ENCODE data around the gene BCKDK.

Gene BCKDK

GRCh38 chr16:31108035-31108793, at the start of gene BCKDK (continued):
- TF ChIP-seq, protein P1, sequence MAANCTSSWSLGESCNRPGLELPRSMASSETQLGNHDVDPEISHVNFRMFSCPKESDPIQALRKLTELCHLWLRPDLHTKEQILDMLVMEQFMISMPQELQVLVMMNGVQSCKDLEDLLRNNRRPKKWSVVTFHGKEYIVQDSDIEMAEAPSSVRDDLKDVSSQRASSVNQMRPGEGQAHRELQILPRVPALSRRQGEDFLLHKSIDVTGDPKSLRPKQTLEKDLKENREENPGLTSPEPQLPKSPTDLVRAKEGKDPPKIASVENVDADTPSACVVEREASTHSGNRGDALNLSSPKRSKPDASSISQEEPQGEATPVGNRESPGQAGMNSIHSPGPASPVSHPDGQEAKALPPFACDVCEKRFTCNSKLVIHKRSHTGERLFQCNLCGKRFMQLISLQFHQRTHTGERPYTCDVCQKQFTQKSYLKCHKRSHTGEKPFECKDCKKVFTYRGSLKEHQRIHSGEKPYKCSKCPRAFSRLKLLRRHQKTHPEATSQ (tag by site-specific recombination; IDR thresholded peaks at IDR 0.05) = 0 out of 2 replicates have a peak, but pooled peaks have one; percentile 30
- TF ChIP-seq ZNF629 (tag by site-specific recombination; IDR thresholded peaks at IDR 0.05) (peak; percentile 90), WT1 (tag by site-specific recombination; IDR thresholded peaks at IDR 0.05) (no peak), GLIS2 (tag by site-specific recombination; IDR thresholded peaks at IDR 0.05) (peak; percentile 94), HOXA7 (CRISPR knock-in tag; IDR thresholded peaks at IDR 0.05; ENCODE audit: borderline replicate concordance) (no peak), GLI2 (tag by site-specific recombination; IDR thresholded peaks at IDR 0.05; ENCODE audit: borderline replicate concordance, low read depth) (no peak), PBX3 (CRISPR knock-in tag; IDR thresholded peaks at IDR 0.05) (peak; percentile 59; the same call in 1 of the 2 replicates), ZNF211 (tag by site-specific recombination; IDR thresholded peaks at IDR 0.05; ENCODE audit: low read depth) (no peak), OVOL3 (tag by site-specific recombination; IDR thresholded peaks at IDR 0.05) (no peak), GLI4 (tag by site-specific recombination; IDR thresholded peaks at IDR 0.05) (no peak), ZNF266 (tag by site-specific recombination; IDR thresholded peaks at IDR 0.05; ENCODE audit: low read depth) (no peak), ZNF600 (tag by site-specific recombination; IDR thresholded peaks at IDR 0.05) (0 out of 2 replicates have a peak, but pooled peaks have one; percentile 19), ZNF416 (tag by site-specific recombination; IDR thresholded peaks at IDR 0.05) (no peak), ZNF114 (tag by site-specific recombination; IDR thresholded peaks at IDR 0.05) (no peak), ZNF398 (tag by site-specific recombination; IDR thresholded peaks at IDR 0.05) (no peak), ZSCAN16 (tag by site-specific recombination; IDR thresholded peaks at IDR 0.05) (no peak), SETDB1 (IDR thresholded peaks at IDR 0.05; ENCODE audit: insufficient read length, low read length) (no peak), ZNF513 (tag by site-specific recombination; IDR thresholded peaks at IDR 0.05) (no peak), ZFP41 (tag by site-specific recombination; IDR thresholded peaks at IDR 0.05; ENCODE audit: borderline replicate concordance) (no peak), ZBTB20 (tag by site-specific recombination; IDR thresholded peaks at IDR 0.05) (peak; percentile 99), MYNN (tag by site-specific recombination; IDR thresholded peaks at IDR 0.05; ENCODE audit: borderline replicate concordance) (no peak), ZEB2 (tag by site-specific recombination; IDR thresholded peaks at IDR 0.05) (0 out of 2 replicates have a peak, but pooled peaks have one; percentile 24), EGR2 (tag by site-specific recombination; IDR thresholded peaks at IDR 0.05; ENCODE audit: low read depth) (peak; percentile 77)
- TF ChIP-seq, protein P2, sequence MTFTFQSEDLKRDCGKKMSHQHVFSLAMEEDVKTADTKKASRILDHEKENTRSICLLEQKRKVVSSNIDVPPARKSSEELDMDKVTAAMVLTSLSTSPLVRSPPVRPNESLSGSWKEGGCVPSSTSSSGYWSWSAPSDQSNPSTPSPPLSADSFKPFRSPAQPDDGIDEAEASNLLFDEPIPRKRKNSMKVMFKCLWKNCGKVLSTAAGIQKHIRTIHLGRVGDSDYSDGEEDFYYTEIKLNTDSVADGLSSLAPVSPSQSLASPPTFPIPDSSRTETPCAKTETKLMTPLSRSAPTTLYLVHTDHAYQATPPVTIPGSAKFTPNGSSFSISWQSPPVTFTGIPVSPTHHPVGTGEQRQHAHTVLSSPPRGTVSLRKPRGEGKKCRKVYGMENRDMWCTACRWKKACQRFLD (tag by site-specific recombination; IDR thresholded peaks at IDR 0.05) = no peak
- TF ChIP-seq, protein P3, sequence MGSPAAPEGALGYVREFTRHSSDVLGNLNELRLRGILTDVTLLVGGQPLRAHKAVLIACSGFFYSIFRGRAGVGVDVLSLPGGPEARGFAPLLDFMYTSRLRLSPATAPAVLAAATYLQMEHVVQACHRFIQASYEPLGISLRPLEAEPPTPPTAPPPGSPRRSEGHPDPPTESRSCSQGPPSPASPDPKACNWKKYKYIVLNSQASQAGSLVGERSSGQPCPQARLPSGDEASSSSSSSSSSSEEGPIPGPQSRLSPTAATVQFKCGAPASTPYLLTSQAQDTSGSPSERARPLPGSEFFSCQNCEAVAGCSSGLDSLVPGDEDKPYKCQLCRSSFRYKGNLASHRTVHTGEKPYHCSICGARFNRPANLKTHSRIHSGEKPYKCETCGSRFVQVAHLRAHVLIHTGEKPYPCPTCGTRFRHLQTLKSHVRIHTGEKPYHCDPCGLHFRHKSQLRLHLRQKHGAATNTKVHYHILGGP (tag by site-specific recombination; IDR thresholded peaks at IDR 0.05) = no peak

Data from HEK293 (cell line).